Urothelium cell line (cell line): ENCODE results near the gene IFNA21.
"Not testable (repeated sequence)": the region's sequence is repeated elsewhere in the genome, so short reads cannot be mapped to it uniquely, and the experiment has no call there.

Source experiments
- DNase-seq: peaks from one replicate; pipeline ENCODE4 v3.0.0; 2011; ENCODE audit warnings: low spot score, mixed read lengths
- FAIRE-seq: peaks from 2 replicates; lab custom pipeline; 2011; peaks lifted over from hg19 to GRCh38; lab: Jason Lieb, UNC

IFNA21 gene

GRCh38 chr9:21166560-21166959 is at the start of gene IFNA21:
Gene IFNA21 (minus strand): TSS chr9:21166660. CDS start chr9:21166612, 48 bp downstream.
- not testable (repeated sequence) for FAIRE-seq, DNase-seq

GRCh38 chr9:21213411-21214326 is 47.2 kb upstream of the IFNA21 start:
- DNase-seq: peak; percentile 3
- FAIRE-seq: not testable (repeated sequence)

- not testable (repeated sequence) for DNase-seq, FAIRE-seq
These were observed 45.7 kb upstream of the IFNA21 start for GRCh38 chr9:21212160-21212559.

GRCh38 chr9:21210782-21211181 is 44.3 kb upstream of the IFNA21 start:
- not testable (repeated sequence) for FAIRE-seq, DNase-seq

- FAIRE-seq (no peak), DNase-seq (no peak)
These were observed 43.9 kb upstream of the IFNA21 start for GRCh38 chr9:21210311-21210710.

- FAIRE-seq, DNase-seq: not testable (repeated sequence)
These were observed 40.6 kb upstream of the IFNA21 start, which contains the start of gene IFNA10 for GRCh38 chr9:21207043-21207442. Gene IFNA10 (minus strand): TSS chr9:21207143. CDS start chr9:21207097, 46 bp downstream.

GRCh38 chr9:21205204-21205603 is 38.7 kb upstream of the IFNA21 start:
- no peak for DNase-seq
- FAIRE-seq: no peak

GRCh38 chr9:21202105-21202504 is 35.6 kb upstream of the IFNA21 start, which contains the start of gene IFNA7:
Gene IFNA7 (minus strand): TSS chr9:21202205. CDS start chr9:21202165, 40 bp downstream.
- DNase-seq, FAIRE-seq: not testable (repeated sequence)

GRCh38 chr9:21194867-21195776 is 28.7 kb upstream of the IFNA21 start:
- DNase-seq, FAIRE-seq: not testable (repeated sequence)

- not testable (repeated sequence) for DNase-seq, FAIRE-seq
These were observed 21.0 kb upstream of the IFNA21 start, which contains the start of gene IFNA4 for GRCh38 chr9:21187487-21187886. Gene IFNA4 (minus strand): TSS chr9:21187587. CDS start chr9:21187531, 56 bp downstream.

- not testable (repeated sequence) for DNase-seq, FAIRE-seq
These were observed 16.6 kb upstream of the IFNA21 start for GRCh38 chr9:21182810-21183736.

GRCh38 chr9:21174671-21175070 is 8.2 kb upstream of the IFNA21 start:
- FAIRE-seq (no peak), DNase-seq (no peak)

- DNase-seq: no peak
- FAIRE-seq: no peak
These were observed 5.7 kb upstream of the IFNA21 start for GRCh38 chr9:21172156-21172555.

- DNase-seq (no peak), FAIRE-seq (no peak)
These were observed 4.9 kb upstream of the IFNA21 start for GRCh38 chr9:21171351-21171750.

- FAIRE-seq (no peak), DNase-seq (no peak)
These were observed 944 bp downstream of the IFNA21 start for GRCh38 chr9:21165516-21165915.

- DNase-seq (peak; percentile 3), FAIRE-seq (no peak)
These were observed 6.3 kb downstream of the IFNA21 start for GRCh38 chr9:21160178-21160577.

- FAIRE-seq: no peak
- DNase-seq: no peak
These were observed 11.0 kb downstream of the IFNA21 start for GRCh38 chr9:21155501-21155900.

- FAIRE-seq: no peak
These were observed 12.3 kb downstream of the IFNA21 start for GRCh38 chr9:21154018-21154608.

GRCh38 chr9:21153336-21154017 is 13.0 kb downstream of the IFNA21 start:
- FAIRE-seq: no peak
- peak; percentile 6 for DNase-seq

More at GRCh38 chr9:21154018-21154608, 12.3 kb downstream of the IFNA21 start:
- DNase-seq: peak; percentile 26
